NCI-H1436 (cell line): Measurements from ENCODE around the gene GABRG3.
"Not testable (repeated sequence)": the region's sequence is repeated elsewhere in the genome, so short reads cannot be mapped to it uniquely, and the experiment has no call there.

Experiments
- DNase-seq: peaks from one replicate; lab custom pipeline; 2025; lab: John Stamatoyannopoulos, UW

GABRG3 gene

DNA sequence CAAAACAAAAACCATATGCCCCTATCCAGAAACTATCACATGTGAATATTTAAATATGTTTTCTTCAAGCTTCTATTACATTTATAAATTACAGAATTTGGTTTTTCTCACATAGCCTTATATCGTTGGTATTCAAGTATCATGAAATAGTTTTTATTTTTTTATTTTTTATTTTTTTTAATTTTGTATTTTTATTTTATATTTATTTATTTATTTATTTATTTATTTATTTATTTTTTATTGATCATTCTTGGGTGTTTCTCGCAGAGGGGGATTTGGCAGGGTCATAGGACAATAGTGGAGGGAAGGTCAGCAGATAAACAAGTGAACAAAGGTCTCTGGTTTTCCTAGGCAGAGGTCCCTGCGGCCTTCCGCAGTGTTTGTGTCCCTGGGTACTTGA, 32.0 kb downstream of the GABRG3 start:
- DNase-seq = not testable (repeated sequence)

DNA sequence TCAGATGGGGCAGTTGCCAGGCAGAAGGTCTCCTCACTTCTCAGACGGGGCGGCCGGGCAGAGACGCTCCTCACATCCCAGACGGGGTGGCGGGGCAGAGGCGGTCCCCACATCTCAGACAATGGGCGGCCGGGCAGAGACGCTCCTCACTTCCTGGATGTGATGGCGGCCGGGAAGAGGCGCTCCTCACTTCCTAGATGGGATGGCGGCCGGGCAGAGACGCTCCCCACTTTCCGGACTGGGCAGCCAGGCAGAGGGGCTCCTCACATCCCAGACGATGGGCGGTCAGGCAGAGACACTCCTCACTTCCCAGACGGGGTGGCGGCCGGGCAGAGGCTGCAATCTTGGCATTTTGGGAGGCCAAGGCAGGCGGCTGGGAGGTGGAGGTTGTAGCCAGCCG, 33.2 kb downstream of the GABRG3 start:
- not testable (repeated sequence) for DNase-seq

DNA sequence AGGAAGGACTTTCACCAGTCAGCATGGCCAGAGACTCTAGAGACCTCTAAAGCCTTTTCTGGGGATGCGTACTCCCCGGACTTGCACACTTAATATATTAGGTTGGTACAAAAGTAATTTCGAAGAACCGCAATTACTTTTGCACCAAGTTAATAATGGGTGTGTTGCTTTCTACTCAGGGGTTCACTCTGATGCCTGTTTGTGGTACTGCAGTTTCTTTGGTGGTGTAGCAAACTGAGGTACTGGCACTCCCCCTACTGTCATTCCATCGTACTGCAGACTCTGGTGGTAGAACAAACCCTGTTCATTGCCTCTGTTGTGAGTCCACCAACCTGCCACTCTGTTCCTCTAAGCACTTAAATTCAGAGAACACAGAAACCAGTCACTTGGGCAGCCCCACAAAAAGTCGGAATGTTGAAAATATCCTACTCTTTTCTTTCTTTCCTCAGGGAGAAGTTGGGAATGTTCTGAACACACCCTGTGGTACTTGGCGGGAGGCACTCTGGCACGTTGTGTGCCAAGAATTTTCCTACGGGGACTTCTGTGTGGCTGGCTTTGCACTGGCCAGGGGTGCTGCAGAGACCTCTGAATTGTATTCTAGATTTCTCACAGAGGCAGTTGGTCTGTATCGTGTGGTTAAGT, 46.3 kb downstream of the GABRG3 start:
- peak; percentile 40 for DNase-seq

DNA sequence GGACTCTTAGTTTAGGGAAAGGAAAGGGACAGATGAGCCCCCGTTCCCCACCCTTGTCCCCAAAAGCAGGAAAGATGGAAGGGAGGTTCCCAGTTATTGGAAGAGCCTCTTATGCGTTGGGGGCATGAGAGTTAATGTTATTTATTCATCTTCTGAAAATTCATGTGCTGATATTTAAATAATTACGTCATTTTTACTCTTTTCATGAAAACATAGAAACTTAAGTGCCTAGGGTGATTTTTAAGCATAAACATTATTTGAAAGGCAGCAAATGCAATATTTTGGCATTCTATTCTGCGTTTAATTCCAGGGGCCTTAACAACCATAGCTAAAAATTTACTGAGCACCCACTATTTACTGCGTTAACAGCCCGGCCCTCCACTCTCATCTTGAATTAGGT, 48.7 kb downstream of the GABRG3 start:
- no peak for DNase-seq

DNA sequence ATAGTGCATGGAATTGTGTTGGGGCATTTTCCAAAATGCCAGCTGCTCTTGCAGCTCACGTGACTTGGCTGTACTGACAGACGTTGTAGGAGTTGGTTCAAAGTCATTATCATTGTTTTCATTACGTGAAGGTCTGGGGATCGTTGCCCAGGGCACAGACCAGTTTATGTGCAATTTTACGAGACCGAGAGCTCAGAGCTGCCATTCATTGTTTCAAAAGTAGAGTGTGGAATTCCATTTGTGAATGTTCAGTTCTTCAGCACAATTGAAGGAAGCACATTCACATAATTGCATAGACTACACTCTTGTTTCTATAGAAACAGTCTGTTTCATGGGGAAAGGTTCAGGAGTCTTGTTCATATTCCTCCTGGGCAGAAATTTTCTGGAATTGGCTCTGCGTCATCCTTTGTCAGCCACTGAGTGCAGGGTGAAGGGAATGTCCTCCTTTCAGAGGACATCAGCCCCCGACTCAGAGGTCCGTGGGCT, 54.5 kb downstream of the GABRG3 start:
- DNase-seq = no peak

DNA sequence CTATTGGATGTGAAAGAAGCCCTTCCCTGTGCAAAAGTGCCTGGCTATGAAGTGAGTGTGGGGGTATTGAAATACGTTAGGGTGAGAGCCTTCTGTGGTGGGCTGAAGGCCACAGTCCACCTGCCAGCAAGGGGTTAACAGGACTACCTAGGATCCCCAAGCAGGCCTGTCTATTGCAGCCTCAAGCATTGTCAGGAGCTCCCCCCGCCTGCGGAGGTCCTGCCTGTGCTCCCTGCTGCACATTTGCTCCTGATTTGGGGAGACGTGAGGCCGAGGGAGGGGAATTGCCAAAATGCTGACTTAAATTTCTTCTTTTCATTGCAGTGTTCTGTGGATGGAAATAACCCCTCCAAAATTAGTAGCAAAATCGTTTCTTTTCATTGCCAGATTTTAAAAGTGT, 56.2 kb downstream of the GABRG3 start:
- no peak for DNase-seq

DNA sequence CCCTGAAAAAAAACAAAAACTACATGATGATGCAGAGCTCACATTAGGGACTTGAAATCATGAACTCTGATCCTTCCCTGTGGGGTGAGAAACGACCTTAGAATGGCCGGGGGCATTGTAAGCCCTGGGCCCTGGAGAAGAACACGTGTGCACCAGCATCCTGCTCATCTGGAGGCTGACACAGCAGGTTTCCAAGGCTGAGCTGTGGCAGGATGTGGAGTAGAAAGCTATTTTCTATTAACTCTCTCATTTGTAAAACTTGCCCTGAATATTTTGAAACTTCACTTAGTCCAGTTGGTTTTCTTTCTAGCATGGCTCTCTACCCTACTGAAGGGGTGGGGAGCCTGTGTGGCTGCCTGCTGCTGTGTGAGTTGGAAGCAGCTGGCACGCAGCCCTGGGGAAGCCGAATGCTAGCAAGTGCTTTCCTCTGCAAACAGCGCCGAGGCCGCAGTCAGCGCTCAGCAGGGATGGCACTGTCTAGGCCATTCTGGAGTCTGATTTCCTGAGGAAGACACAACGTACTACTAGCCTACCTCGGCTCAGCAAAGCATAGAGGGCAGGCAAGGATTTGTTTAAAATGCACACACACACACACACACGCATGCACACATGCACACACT, 58.0 kb downstream of the GABRG3 start:
- no peak for DNase-seq

DNA sequence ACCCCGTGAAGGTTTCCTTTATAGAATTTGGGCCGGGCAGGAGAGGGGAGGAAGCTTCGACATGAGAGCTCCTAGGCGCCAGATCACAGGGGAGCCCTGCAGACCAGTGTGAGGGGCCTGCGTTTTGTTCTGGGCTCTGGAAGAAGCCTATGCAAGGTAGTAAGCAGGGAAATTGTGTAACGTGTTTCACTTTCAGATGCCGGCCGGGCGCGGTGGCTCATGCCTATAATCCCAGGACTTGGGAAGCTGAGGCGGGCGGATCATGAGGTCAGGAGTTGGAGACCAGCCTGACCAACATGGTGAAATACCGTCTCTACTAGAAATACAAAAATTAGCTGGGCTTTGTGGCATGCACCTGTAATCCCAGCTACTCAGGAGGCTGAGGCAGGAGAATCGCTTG, 65.2 kb downstream of the GABRG3 start:
- no peak for DNase-seq

DNA sequence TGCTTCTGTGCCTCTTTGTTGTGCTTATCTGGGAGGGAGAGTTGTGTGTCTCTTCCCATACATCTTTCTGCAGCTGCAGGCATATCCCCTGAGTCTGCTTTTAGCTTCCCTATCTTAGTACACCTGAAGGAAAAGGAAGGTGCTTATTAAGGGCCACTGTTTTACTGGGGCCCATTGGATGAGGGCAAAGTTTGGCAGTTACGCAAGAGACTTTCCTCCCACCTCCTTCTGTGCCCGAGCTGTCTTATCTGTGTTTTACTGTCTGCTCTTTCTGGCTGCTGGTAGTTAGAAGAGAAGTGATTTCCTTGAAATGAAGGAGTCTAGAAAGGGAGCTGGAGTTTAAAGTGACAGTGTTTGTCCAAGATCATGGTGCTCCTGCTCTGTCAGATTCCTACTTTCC, 66.5 kb downstream of the GABRG3 start:
- no peak for DNase-seq

DNA sequence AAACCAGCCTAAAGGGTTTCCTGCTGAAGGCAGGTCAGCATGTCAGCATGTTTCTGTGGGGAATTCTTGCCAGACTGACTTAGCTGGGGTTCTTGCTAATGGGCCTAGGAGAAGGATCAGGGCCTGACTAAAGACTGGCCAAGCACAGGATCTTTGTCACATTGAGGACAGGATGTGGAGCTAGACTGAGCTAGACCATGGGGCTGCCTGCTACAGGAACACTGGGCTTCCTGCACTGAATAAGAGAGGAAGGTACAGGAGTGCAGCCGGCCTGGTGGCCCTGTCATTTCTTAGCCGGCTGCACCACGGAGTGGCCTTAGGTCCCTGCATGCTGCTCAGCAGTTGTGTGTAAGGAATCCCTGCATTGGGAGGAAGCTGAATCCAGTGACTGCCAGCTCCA, 68.2 kb downstream of the GABRG3 start:
- DNase-seq = no peak

DNA sequence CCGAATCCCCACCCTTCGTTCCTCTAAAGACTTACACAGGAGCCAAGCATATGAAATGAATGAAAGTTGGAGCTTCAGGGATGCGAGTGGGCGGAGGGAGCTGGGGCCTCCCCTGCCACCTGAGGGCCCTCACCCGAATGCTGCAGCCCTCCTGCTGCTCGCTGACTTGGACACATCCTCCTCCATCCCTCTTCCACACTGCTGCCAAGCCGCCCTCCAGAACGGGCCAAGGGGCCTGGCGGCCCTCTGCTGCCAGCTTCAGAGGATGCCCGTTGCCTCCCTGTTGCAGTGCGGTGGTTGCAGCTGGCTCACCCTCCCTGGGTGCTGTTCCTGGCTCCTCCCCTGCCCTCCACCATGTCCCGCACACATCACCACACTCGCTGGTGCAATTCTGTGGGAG, 71.2 kb downstream of the GABRG3 start:
- no peak for DNase-seq

DNA sequence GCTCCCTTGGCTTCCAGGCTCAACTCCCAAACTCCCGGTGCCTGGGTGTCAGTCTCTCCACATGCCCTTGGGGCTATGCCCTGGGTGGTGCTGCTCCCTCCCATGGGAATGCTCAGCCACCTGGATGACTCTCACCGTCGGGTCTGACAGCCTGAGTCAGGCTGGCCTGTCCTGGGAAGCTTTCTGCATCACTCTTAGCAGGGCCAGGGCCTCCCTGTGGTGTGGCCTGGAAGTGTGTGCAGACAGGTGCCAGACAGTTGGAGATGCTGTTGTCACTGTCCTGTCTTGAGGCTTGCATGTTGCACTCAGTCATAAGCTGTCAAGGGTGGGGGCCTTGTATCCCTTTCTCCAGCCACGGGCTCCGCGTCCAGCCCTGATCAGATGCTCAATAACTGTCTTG, 71.7 kb downstream of the GABRG3 start:
- no peak for DNase-seq

DNA sequence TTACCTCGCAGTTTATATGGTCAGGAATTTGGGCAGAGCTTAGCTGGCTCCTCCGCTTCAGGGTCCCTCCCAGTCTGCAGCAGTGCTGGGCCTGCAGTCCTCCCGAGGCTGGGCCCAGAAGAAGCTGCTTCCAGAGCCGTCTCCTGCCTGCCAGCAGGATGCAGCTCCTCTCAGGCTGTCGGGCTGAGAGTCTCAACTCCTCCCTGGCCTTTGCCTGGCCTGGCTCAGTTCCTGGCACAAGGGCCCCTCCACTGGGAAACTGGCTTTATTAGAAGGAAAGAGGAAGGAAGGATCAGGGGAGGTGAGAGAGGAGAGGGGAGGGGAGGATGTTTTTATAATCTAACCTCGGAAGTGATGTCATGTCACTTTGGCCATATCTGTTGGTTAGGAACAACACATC, 72.8 kb downstream of the GABRG3 start:
- no peak for DNase-seq

DNA sequence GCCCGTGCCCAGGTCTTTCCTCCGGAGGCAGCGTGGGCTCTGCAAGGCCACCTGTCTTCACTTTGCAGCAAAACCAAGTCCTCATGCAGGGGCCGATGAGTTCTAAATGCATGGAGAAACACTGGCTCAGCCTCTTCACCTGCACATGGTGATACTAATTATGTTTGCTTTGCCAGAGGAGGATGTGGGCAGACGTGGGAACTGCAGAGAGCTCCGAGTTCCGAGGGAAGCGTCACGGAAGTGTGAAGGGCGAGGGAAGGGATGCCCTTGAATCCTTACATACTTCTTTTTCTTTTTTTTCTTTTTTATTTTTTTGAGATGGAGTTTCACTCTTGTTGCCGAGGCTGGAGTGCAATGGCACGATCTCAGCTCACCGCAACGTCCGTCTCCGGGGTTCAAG, 74.8 kb downstream of the GABRG3 start:
- DNase-seq = no peak

DNA sequence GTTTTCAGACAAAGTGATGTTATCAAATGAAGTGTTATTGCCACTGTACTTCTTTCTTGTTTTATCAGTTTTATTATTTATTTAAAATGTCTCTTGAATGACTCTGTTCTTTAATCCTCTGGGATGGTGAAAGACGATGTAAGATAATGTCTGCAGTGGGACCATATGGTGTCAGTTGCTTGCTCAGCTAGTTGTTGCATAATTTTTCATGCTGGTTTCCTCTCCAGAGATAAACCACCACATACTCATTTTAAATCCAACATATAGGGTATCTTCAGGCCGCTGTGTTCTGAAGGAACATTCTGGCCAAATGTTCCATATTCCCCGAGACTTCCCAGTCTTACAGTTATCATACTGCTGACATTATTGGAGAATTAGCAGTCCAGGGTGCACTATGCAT, 75.9 kb downstream of the GABRG3 start:
- DNase-seq = no peak

DNA sequence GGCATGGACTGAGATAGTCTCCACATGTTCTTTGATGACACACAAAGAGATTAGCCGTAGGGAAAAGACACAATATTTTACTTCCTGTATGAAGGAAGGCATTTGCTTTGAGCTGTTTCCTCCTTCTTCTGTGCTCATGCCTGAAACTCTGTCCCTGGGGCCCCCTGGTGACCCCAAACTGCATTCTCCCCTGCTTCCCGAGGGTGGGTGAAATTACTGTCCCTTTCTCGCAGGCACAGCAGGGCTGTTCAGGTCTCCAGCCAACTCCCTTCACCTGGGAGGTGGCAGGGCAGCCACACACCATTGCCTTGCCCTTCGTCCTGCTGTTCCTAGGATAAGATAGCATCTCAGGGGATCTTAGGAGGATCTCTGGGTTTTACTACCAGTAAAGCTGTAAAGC, 79.2 kb downstream of the GABRG3 start:
- no peak for DNase-seq

DNA sequence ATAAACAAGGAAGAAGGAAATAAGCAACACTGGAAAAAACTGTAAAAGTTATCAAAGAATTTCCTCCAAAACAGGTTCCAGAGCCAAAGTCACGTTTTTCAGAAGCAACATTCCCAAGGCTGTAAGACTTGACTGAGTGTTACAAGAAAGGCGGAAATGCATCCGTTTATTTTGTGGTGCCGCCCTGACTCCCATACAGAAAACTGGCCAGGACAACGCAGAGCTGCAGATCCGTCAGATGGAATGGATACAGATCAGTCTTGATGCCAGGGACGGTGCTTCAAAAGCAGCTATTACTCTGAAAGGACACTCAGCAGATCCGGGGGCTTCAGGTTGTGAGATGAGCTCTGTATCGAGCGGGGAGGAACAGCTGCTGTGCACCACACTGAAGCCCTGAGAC, 83.4 kb downstream of the GABRG3 start:
- DNase-seq = no peak

DNA sequence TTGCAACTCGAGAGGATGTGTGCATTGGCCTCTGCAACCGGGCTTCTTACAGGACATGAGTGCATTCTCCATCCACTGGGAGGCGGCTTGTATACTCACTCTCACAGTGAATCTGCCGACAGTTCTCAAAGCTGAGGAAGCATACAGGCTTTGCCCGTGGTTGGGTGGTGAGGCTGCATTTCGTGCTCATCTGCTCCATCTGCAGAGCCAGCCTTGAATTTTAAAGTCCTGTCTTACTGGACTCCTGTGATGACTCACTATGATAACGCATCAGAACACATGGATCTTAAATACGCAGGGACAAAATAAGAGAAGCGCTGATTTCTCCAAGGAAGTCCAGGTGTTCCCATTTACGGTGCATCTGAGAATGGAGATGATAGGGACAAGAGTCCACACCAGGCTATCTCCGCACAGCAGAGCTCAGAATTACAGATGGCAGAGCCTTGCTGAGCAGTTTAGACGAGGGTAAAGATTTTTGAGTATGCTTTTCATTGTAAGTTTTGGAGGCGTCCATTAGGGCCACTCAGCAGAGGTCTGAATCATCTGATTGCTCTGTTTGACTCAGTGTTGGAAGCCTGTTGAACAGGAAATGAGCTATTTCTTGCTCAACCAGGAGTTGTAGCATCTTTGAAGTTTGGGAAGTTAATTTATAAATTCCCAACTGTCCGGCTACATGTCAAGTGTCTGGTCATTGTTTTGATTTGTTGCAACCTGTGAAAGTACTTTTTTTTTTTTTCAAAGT, 87.1 kb downstream of the GABRG3 start:
- no peak for DNase-seq

DNA sequence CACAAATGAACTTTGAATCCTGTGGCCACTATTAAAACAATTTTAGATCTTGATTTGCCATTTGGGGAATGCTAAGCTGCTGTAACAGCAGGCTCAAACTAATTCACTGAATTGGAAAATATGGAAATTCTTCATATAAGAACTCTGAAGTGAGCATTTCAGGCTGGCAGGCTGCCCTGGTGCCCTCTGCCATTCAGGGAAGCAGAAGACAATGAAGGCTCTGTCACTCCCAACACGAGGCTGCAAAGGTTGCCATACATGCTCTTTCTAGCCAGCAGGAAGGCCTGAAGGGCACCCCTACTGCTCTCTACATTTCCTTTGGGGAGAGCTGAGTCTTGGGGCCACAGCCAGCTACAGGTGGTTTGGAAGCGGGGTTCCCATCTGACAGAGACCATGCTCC, 88.0 kb downstream of the GABRG3 start:
- no peak for DNase-seq

DNA sequence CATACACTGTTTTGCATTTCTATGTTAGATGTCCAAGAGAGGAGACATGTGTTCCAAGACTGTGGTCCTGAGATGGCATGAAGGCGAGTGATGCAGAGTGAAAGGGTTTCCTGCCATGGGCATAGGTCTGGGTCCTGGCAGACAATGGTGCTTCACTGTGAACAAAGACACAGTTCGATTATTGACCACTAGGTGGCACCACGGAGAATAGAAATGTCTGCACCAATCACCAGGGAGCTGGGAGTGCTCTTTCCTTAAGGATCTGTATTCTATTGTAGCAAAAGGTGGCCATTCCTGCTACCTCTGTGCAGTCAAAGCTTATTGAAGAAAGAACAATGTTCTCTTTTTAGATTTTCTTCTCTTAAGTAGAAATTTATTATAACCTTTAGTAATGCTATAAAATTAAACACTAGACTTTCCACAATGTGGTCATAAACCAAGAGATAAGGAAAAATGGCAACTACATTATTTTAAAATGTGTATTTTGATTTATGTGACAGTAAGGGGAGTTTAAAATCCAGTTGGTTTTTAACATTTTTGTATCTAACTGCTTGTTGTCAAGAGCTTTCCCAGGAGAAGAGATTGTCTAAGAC, 88.7 kb downstream of the GABRG3 start:
- DNase-seq = peak; percentile 33

DNA sequence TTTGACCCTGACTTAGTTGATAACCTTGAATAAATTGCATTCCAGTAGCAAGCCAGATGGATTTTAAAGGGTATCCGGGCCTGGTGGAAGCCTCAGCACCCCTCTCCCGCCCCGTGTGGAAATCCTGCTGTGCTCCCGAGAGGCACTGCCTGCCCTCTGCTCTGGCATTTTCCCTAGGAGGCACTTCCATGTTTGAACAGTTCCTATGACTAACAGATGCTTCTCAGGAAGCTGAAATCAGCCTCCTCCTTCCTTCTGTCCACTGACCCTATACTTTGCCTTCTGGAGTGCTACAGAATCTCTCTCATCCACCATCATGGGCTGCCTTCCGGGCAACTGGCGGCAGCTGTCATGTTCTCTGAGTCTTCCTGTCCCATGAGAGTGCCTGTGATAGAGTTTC, 90.8 kb downstream of the GABRG3 start:
- DNase-seq = no peak

DNA sequence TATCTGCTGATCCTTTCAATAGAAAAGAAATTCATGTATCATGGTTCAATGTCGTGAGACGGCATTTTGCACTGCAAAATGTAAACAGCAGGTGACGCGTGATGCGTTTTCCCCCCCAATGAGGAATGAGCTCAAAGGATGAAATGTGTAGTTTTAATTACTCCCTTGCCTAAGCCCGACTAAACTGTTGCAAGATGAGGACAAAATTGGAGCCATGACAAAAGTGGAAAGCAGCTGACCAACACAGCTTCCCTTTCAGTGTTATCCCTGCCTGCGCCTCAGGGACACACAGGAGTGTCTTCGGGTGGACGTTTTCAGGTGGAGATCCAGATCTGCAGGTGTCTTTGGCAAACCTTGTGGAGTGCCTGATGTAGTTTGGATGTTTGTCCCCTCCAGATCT, 92.0 kb downstream of the GABRG3 start:
- no peak for DNase-seq

DNA sequence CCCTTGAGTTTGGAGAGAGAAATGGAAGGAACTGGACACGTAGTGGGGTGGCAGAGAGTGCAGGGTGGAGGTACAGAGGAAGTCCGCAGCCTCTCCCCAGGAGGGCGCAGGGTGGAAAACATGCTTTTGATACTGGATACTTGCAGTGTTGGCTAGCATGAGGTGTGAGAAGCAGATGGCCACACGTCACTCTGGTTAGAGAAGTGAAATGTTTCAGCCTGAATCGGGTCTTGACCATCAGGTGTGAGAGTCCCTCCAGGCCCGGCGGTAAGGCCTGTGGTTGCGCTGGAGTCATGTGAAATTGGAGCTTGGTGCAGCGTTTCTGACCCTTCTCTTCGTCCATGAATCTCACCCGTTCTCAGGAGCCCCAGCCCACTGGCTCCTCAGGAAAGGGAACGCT, 93.1 kb downstream of the GABRG3 start:
- no peak for DNase-seq
